OCI-LY3 (cell line): ENCODE data around the gene PLB1.

Experiments used
- EZH2phosphoT487 ChIP-seq: fragments of 200-600 bp; shearing (Covaris generic); IDR thresholded peaks from 2 replicates; pipeline ENCODE4 v1.6.1; 2018; ENCODE audit warnings: antibody characterized with exemption, mixed run types, low read depth
- TF ChIP-seq, protein P1 (sequence below): fragments of 200-600, 300-600 bp; sonication (generic); IDR thresholded peaks from 2 replicates; pipeline ENCODE4 v1.5.1; 2014; ENCODE audit warnings: antibody characterized with exemption, low read length, low read depth

- TF ChIP-seq EZH2phosphoT487: no peak
- TF ChIP-seq, protein P1, sequence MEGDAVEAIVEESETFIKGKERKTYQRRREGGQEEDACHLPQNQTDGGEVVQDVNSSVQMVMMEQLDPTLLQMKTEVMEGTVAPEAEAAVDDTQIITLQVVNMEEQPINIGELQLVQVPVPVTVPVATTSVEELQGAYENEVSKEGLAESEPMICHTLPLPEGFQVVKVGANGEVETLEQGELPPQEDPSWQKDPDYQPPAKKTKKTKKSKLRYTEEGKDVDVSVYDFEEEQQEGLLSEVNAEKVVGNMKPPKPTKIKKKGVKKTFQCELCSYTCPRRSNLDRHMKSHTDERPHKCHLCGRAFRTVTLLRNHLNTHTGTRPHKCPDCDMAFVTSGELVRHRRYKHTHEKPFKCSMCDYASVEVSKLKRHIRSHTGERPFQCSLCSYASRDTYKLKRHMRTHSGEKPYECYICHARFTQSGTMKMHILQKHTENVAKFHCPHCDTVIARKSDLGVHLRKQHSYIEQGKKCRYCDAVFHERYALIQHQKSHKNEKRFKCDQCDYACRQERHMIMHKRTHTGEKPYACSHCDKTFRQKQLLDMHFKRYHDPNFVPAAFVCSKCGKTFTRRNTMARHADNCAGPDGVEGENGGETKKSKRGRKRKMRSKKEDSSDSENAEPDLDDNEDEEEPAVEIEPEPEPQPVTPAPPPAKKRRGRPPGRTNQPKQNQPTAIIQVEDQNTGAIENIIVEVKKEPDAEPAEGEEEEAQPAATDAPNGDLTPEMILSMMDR: no peak
Observed at GRCh38 chr2:28547906-28548600, 52.2 kb downstream of the PLB1 start.
